GM19455 (cell line): Measurements from ENCODE around the gene GPA33.
A peak's percentile ranks its signal among the peaks of the same experiment; 100 is the strongest.

Source experiments
- ATAC-seq: cut with Tn5 transposase; IDR thresholded peaks from one replicate; pipeline ENCODE4 v1.9.1; 2021; ENCODE audit not compliant: unreplicated experiment

The GPA33 gene

GRCh38 chr1:167088746-167089417 is 1.3 kb downstream of the GPA33 start:
- ATAC-seq = no peak

GRCh38 chr1:167086768-167087167 is 3.4 kb downstream of the GPA33 start:
- ATAC-seq = no peak

GRCh38 chr1:167086033-167086432 is 4.1 kb downstream of the GPA33 start:
- no peak for ATAC-seq

- ATAC-seq = no peak
Measured at GRCh38 chr1:167084757-167085156, 5.4 kb downstream of the GPA33 start.

- ATAC-seq = no peak
Measured at GRCh38 chr1:167083871-167084270, 6.3 kb downstream of the GPA33 start.

GRCh38 chr1:167083066-167083665 is 7.0 kb downstream of the GPA33 start:
- no peak for ATAC-seq

GRCh38 chr1:167082511-167083027 is 7.6 kb downstream of the GPA33 start:
- no peak for ATAC-seq

- no peak for ATAC-seq
Measured at GRCh38 chr1:167081594-167082156, 8.5 kb downstream of the GPA33 start.

GRCh38 chr1:167077868-167078210 is 12.3 kb downstream of the GPA33 start:
- no peak for ATAC-seq

- ATAC-seq = no peak
Measured at GRCh38 chr1:167077128-167077867, 12.9 kb downstream of the GPA33 start.

GRCh38 chr1:167076136-167076710 is 14.0 kb downstream of the GPA33 start:
- no peak for ATAC-seq

- no peak for ATAC-seq
Measured at GRCh38 chr1:167071286-167071685, 18.9 kb downstream of the GPA33 start.

GRCh38 chr1:167068761-167069160 is 21.4 kb downstream of the GPA33 start:
- ATAC-seq = no peak

GRCh38 chr1:167067904-167068303 is 22.3 kb downstream of the GPA33 start:
- no peak for ATAC-seq

- peak; percentile 67 for ATAC-seq
Measured at GRCh38 chr1:167066333-167067122, 23.6 kb downstream of the GPA33 start.

- no peak for ATAC-seq
Measured at GRCh38 chr1:167065471-167065870, 24.7 kb downstream of the GPA33 start.

GRCh38 chr1:167064621-167065020 is 25.6 kb downstream of the GPA33 start:
- no peak for ATAC-seq

GRCh38 chr1:167061073-167061464 is 29.1 kb downstream of the GPA33 start:
- no peak for ATAC-seq

GRCh38 chr1:167060141-167061072 is 29.8 kb downstream of the GPA33 start:
- no peak for ATAC-seq

- no peak for ATAC-seq
Measured at GRCh38 chr1:167059809-167060107, 30.4 kb downstream of the GPA33 start.
